ENCODE measurements around the gene SRRD.

DNA sequence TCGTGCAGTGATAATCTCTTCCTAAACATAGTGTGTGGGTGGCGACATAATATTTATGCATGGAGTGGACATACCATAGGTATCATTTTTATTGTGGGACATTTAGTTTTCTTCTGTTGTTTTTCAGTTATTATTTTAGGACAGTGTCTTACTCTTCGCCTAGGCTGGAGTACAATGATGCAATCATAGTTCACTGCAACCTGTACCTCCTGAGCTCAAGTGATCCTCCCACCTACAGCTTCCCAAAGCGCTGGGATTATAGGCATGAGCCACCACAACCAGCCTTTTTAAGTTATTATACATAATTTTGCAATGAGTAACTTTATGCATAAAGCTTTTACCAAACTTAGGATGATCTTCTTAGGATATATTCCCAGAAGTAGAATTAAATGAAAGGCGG, 2.7 kb downstream of the SRRD start:
- TF ChIP-seq CTCF (IDR thresholded peaks at IDR 0.05) (no peak), POLR2A (IDR thresholded peaks at IDR 0.05) (no peak), POLR2AphosphoS5 (IDR thresholded peaks at IDR 0.05) (no peak), EP300 (IDR thresholded peaks at IDR 0.05) (no peak)

Measured in stomach (tissue), 4 donors.